ENCODE data around the gene CLDN18.

- no peak for TF ChIP-seq REST (IDR thresholded peaks at IDR 0.05; ENCODE audit: insufficient read depth in 1 of 2, low read depth in 2 of 2, low read length in 1 of 2)
- no peak for TF ChIP-seq CTCF (IDR thresholded peaks at IDR 0.05)
- no peak for TF ChIP-seq POLR2AphosphoS5 (IDR thresholded peaks at IDR 0.05; ENCODE audit: low read depth, low read length)
- TF ChIP-seq SIN3A (IDR thresholded peaks at IDR 0.05; ENCODE audit: borderline replicate concordance, insufficient read depth, low read depth, low read length): no peak
- no peak for TF ChIP-seq TCF7L2 (IDR thresholded peaks at IDR 0.05; ENCODE audit: low read depth, low read length)
Measured at GRCh38 chr3:138031536-138031935, 21.6 kb downstream of the CLDN18 start.
